K562 (cell line): ENCODE results near the gene DLGAP1. TPM values are rescaled to one million over a fixed set of nuclear protein-coding genes. Genes with fewer than 3 reads are reported as not detected.

Experiments used
- BRD4 ChIP-seq: fragments of 200-600 bp; sonication (generic); IDR thresholded peaks from 2 replicates; pipeline ENCODE4 v1.6.1; 2017; ENCODE audit warnings: inconsistent platforms
- C11orf30 ChIP-seq: fragments of 450-650 bp; IDR thresholded peaks from 2 replicates; pipeline ENCODE4 v1.6.1; 2016; ENCODE audit warnings: low read depth, mild to moderate bottlenecking
- ERF ChIP-seq: fragments of 450-650 bp; formaldehyde crosslinking; IDR thresholded peaks from 2 replicates; pipeline ENCODE4 v1.4.0; 2020; ENCODE audit warnings: mild to moderate bottlenecking, mixed read lengths
- ILF3 ChIP-seq: fragments of 450-650 bp; IDR thresholded peaks from 2 replicates; pipeline ENCODE4 v1.6.1; 2018; ENCODE audit warnings: antibody characterized with exemption, mild to moderate bottlenecking, moderate library complexity, borderline replicate concordance
- KLF16 ChIP-seq: IDR thresholded peaks from 2 replicates; pipeline ENCODE4 v1.6.1; 2016; ENCODE audit warnings: antibody characterized with exemption
- LEF1 ChIP-seq: fragments of 450-650 bp; IDR thresholded peaks from 2 replicates; pipeline ENCODE4 v1.6.1; 2016; ENCODE audit warnings: mild to moderate bottlenecking
- MTA3 ChIP-seq: fragments of 450-650 bp; formaldehyde crosslinking; IDR thresholded peaks from 2 replicates; pipeline ENCODE4 v1.6.1; 2017; ENCODE audit warnings: mild to moderate bottlenecking, borderline replicate concordance
- RAD21 ChIP-seq, 2 experiments: fragments of 250-450 bp in 1 of 2; fragments of 450-650 bp in 1 of 2; sonication (Bioruptor Pico) in 1 of 2; formaldehyde crosslinking in 1 of 2; IDR thresholded peaks in 1 of 2; conservative IDR thresholded peaks in 1 of 2; 2 replicates each; pipeline versions ENCODE4 v1.4.0 to v1.8.0; 2020 to 2022; ENCODE audit warnings: mild to moderate bottlenecking in 2 of 2, moderate library complexity in 1 of 2
- SLC30A9 ChIP-seq: fragments of 250-450 bp; sonication (Bioruptor Pico); IDR thresholded peaks from 2 replicates; pipeline ENCODE4 v1.8.0; 2022; ENCODE audit warnings: mild to moderate bottlenecking, moderate library complexity
- SMARCA4 ChIP-seq: fragments of 450-650 bp; IDR thresholded peaks from 2 replicates; pipeline ENCODE4 v1.6.1; 2016
- SP1 ChIP-seq: sonication (generic); formaldehyde crosslinking; IDR thresholded peaks from 2 replicates; pipeline ENCODE4 v1.8.1; 2022; ENCODE audit warnings: mild to moderate bottlenecking, missing genetic modification reagents
- TAF1 ChIP-seq: IDR thresholded peaks from 2 replicates; pipeline ENCODE4 v1.6.1; 2011; ENCODE audit warnings: mild to moderate bottlenecking, low read length, moderate library complexity; ENCODE audit not compliant: insufficient read depth, control insufficient read depth, severe bottlenecking; ENCODE audit errors: extremely low read depth
- ZNF324 ChIP-seq: fragments of 250-450 bp; sonication (Bioruptor Pico); IDR thresholded peaks from 2 replicates; pipeline ENCODE4 v1.4.0; 2020; ENCODE audit warnings: mild to moderate bottlenecking
- ZNF41 ChIP-seq: fragments of 250-450 bp; sonication (Bioruptor Pico); conservative IDR thresholded peaks from 2 replicates; pipeline ENCODE4 v1.4.0; 2020; ENCODE audit warnings: mild to moderate bottlenecking
- ZNF584 ChIP-seq: fragments of 200-800 bp; sonication (Bioruptor generic); IDR thresholded peaks from 2 replicates; pipeline ENCODE4 v1.6.1; 2016; ENCODE audit warnings: low read depth, mild to moderate bottlenecking, missing genetic modification characterization, missing compliant biosample characterization
- polyA plus RNA-seq, 8 experiments: library from polyadenylated mRNA; depleted of rRNA in 4 of 8; stranded (reverse) in 5 of 8; unstranded in 3 of 8; fragments of >200 nt; fragmentation: Nextera tagmentation in 2 of 8; fragmentation: Illumina TruSeq in 1 of 8; extraction: Ambion mirVana in 2 of 8; extraction: Trizol in 1 of 8; gene quantifications; 2 replicates each; pipeline versions ENCODE4 v1.2.1 to v1.2.3, GENCODE V29; 2011 to 2014; ENCODE audit warnings: inconsistent platforms in 1 of 8, missing spikeins in 1 of 8
- total RNA-seq, 7 experiments: library from RNA; depleted of rRNA in 6 of 7; stranded (reverse); fragments of >200 nt in 6 of 7; fragmentation: Illumina TruSeq in 2 of 7; extraction: Trizol in 2 of 7; gene quantifications; 2 replicates each; pipeline versions ENCODE4 v1.2.1 to v1.2.3, GENCODE V29; 2011 to 2021; ENCODE audit warnings: low replicate concordance in 1 of 7
- TF ChIP-seq, protein P1 (sequence below): fragments of 450-650 bp; formaldehyde crosslinking; IDR thresholded peaks from 2 replicates; pipeline ENCODE4 v1.4.0; 2020; ENCODE audit warnings: mild to moderate bottlenecking
- TF ChIP-seq, protein P2 (sequence below): fragments of 450-650 bp; IDR thresholded peaks from 2 replicates; pipeline ENCODE4 v1.6.1; 2016; ENCODE audit warnings: borderline replicate concordance
- TF ChIP-seq, protein P3 (sequence below): fragments of 450-650 bp; formaldehyde crosslinking; IDR thresholded peaks from 2 replicates; pipeline ENCODE4 v1.4.0; 2020; ENCODE audit warnings: mild to moderate bottlenecking, moderate library complexity
- TF ChIP-seq, protein P4 (sequence below): sonication (generic); formaldehyde crosslinking; IDR thresholded peaks from 2 replicates; pipeline ENCODE4 v1.8.1; 2022; ENCODE audit warnings: missing genetic modification reagents

The DLGAP1 gene
- total and polyA plus RNA-seq, 9 of the 15 experiments (the other 6 are each of a cell fraction or from before 2014, with no cell fraction given) = 0.04 to 0.22 (median 0.08) TPM

DNA sequence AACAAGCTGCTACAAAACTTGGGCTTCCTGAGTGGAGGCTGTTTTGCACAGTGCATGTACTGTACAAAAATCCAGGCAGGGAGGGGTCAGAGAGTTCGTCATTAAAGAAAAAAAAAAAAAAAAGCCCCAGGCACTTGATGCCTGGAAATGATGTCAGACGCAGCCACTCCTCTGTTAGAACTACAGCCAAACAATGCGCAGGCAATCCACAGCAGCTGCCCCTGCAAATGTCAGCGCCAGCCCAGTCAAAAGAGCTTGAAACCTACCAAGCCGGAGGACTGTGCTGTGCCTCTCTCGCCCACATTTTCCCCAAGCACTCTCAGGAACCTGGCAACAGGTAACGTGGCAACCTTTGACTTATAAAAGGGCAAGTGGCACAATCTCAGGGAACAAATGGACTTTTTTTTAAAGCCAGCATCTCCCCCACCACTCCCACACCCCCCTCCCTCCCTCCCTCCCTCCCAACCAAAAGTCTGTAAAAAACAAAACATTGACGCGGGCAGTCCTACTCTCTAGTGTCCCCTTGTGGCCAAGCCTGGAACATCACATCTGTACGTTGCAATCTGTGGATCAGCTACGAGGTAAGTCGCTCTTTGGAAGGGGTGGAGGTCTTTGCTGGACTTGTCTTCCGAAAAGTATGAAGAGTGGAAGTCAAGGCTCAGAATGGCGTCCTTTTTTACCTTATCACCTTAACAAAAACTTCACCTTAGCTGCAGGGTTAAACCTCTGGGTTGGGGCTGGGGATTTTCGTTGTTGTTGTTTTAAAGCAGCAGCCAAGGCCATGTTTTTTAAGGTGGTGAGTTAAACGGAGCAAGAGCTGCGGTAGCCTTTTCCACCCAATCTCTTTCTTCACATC is 861.0 kb downstream of the DLGAP1 start (continued):
- TF ChIP-seq, protein P1, sequence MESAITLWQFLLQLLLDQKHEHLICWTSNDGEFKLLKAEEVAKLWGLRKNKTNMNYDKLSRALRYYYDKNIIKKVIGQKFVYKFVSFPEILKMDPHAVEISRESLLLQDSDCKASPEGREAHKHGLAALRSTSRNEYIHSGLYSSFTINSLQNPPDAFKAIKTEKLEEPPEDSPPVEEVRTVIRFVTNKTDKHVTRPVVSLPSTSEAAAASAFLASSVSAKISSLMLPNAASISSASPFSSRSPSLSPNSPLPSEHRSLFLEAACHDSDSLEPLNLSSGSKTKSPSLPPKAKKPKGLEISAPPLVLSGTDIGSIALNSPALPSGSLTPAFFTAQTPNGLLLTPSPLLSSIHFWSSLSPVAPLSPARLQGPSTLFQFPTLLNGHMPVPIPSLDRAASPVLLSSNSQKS (CRISPR knock-in tag) = no peak
- TF ChIP-seq LEF1 (no peak), TAF1 (peak; percentile 84), C11orf30 (no peak), SP1 (CRISPR knock-in tag) (0 out of 2 replicates have a peak, but pooled peaks have one; percentile 3), MTA3 (no peak), ZNF324 (no peak), BRD4 (peak; percentile 2; the same call in 1 of the 2 replicates), KLF16 (peak; percentile 49), ERF (CRISPR knock-in tag) (no peak), ZNF41 (peak; percentile 39; the same call in 1 of the 2 replicates), SLC30A9 (CRISPR knock-in tag) (no peak), RAD21 (CRISPR knock-in tag; conservative IDR thresholded peaks at IDR 0.05 in 1 of 2, IDR thresholded peaks at IDR 0.05 in 1 of 2) (peak; percentile 48 to 66), ILF3 (no peak), ZNF584 (no peak), SMARCA4 (no peak)
- TF ChIP-seq, protein P2, sequence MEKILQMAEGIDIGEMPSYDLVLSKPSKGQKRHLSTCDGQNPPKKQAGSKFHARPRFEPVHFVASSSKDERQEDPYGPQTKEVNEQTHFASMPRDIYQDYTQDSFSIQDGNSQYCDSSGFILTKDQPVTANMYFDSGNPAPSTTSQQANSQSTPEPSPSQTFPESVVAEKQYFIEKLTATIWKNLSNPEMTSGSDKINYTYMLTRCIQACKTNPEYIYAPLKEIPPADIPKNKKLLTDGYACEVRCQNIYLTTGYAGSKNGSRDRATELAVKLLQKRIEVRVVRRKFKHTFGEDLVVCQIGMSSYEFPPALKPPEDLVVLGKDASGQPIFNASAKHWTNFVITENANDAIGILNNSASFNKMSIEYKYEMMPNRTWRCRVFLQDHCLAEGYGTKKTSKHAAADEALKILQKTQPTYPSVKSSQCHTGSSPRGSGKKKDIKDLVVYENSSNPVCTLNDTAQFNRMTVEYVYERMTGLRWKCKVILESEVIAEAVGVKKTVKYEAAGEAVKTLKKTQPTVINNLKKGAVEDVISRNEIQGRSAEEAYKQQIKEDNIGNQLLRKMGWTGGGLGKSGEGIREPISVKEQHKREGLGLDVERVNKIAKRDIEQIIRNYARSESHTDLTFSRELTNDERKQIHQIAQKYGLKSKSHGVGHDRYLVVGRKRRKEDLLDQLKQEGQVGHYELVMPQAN = no peak
- TF ChIP-seq, protein P3, sequence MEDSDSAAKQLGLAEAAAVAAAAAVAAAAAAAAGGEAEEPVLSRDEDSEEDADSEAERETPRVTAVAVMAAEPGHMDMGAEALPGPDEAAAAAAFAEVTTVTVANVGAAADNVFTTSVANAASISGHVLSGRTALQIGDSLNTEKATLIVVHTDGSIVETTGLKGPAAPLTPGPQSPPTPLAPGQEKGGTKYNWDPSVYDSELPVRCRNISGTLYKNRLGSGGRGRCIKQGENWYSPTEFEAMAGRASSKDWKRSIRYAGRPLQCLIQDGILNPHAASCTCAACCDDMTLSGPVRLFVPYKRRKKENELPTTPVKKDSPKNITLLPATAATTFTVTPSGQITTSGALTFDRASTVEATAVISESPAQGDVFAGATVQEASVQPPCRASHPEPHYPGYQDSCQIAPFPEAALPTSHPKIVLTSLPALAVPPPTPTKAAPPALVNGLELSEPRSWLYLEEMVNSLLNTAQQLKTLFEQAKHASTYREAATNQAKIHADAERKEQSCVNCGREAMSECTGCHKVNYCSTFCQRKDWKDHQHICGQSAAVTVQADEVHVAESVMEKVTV (CRISPR knock-in tag) = peak; percentile 29; the same call in 1 of the 2 replicates
- TF ChIP-seq, protein P4, sequence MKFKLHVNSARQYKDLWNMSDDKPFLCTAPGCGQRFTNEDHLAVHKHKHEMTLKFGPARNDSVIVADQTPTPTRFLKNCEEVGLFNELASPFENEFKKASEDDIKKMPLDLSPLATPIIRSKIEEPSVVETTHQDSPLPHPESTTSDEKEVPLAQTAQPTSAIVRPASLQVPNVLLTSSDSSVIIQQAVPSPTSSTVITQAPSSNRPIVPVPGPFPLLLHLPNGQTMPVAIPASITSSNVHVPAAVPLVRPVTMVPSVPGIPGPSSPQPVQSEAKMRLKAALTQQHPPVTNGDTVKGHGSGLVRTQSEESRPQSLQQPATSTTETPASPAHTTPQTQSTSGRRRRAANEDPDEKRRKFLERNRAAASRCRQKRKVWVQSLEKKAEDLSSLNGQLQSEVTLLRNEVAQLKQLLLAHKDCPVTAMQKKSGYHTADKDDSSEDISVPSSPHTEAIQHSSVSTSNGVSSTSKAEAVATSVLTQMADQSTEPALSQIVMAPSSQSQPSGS (CRISPR knock-in tag) = no peak
